SIG-M5 treated with dmso at 0.1 percent for 504 hours (cell line): ENCODE measurements around the gene DTNA.

Source experiments
- DNase-seq: peaks from one replicate; lab custom pipeline; 2025; ENCODE audit not compliant: unreplicated experiment; lab: John Stamatoyannopoulos, UW

DTNA gene

GRCh38 chr18:34928754-34929335 lies 218.7 kb downstream of the DTNA start:
- DNase-seq: no peak

GRCh38 chr18:34929336-34929780 lies 219.3 kb downstream of the DTNA start:
- no peak for DNase-seq

- DNase-seq: no peak
Observed at GRCh38 chr18:34932363-34932762, 222.3 kb downstream of the DTNA start.

- no peak for DNase-seq
Observed at GRCh38 chr18:34932792-34933466, 222.8 kb downstream of the DTNA start.

GRCh38 chr18:34933909-34934661 lies 224.0 kb downstream of the DTNA start:
- DNase-seq: no peak

- DNase-seq: no peak
Observed at GRCh38 chr18:34936772-34937171, 226.7 kb downstream of the DTNA start.

GRCh38 chr18:34938090-34938489 lies 228.0 kb downstream of the DTNA start:
- no peak for DNase-seq
